GM18870 (cell line): Measurements from ENCODE around the gene ZNF619.

Experiments
- ATAC-seq: cut with Tn5 transposase; IDR thresholded peaks from one replicate; pipeline ENCODE4 v1.9.1; 2021; ENCODE audit warnings: moderate library complexity; ENCODE audit not compliant: unreplicated experiment

ZNF619 gene

GRCh38 chr3:40464339-40465110 lies 12.4 kb upstream of the ZNF619 start:
- no peak for ATAC-seq

GRCh38 chr3:40465111-40465407 lies 11.9 kb upstream of the ZNF619 start:
- ATAC-seq: no peak

GRCh38 chr3:40465456-40465855 lies 11.5 kb upstream of the ZNF619 start:
- ATAC-seq: no peak

GRCh38 chr3:40468018-40468417 lies 8.9 kb upstream of the ZNF619 start:
- ATAC-seq: no peak

- no peak for ATAC-seq
These were observed 6.2 kb upstream of the ZNF619 start for GRCh38 chr3:40470701-40471100.

- no peak for ATAC-seq
These were observed 744 bp downstream of the ZNF619 start for GRCh38 chr3:40477666-40478065.

GRCh38 chr3:40487172-40487571 lies 10.2 kb downstream of the ZNF619 start:
- ATAC-seq: no peak

GRCh38 chr3:40490916-40491315 lies 14.0 kb downstream of the ZNF619 start:
- ATAC-seq: no peak

- ATAC-seq: no peak
These were observed 17.8 kb downstream of the ZNF619 start for GRCh38 chr3:40494698-40495097.

- no peak for ATAC-seq
These were observed 20.4 kb downstream of the ZNF619 start for GRCh38 chr3:40497288-40497687.

GRCh38 chr3:40499952-40500351 lies 23.0 kb downstream of the ZNF619 start:
- ATAC-seq: no peak

- ATAC-seq: no peak
These were observed 25.1 kb downstream of the ZNF619 start for GRCh38 chr3:40502034-40502433.

GRCh38 chr3:40504636-40505430 lies 27.9 kb downstream of the ZNF619 start:
- no peak for ATAC-seq

GRCh38 chr3:40505599-40506462 lies 28.9 kb downstream of the ZNF619 start, which contains the start of gene ZNF620:
ZNF620 (plus strand) TSS chr3:40506039; CDS start chr3:40506353, 314 bp downstream.
- ATAC-seq: peak; percentile 63

- ATAC-seq: no peak
These were observed 34.3 kb downstream of the ZNF619 start for GRCh38 chr3:40511031-40511718.

- ATAC-seq: no peak
These were observed 39.3 kb downstream of the ZNF619 start for GRCh38 chr3:40516201-40516600.

- ATAC-seq: no peak
These were observed 41.1 kb downstream of the ZNF619 start for GRCh38 chr3:40518067-40518466.

GRCh38 chr3:40518848-40519247 lies 41.9 kb downstream of the ZNF619 start:
- ATAC-seq: no peak

GRCh38 chr3:40521254-40521653 lies 44.3 kb downstream of the ZNF619 start:
- ATAC-seq: no peak

GRCh38 chr3:40523781-40524180 lies 46.9 kb downstream of the ZNF619 start:
- no peak for ATAC-seq

- peak; percentile 21 for ATAC-seq
These were observed 47.3 kb downstream of the ZNF619 start for GRCh38 chr3:40524222-40524567.
